ENCODE measurements around the gene RNU6-9.

The RNU6-9 gene

GRCh38 chr19:899336-900042 is 6.2 kb downstream of the RNU6-9 start:
- DNase-seq = no peak

- DNase-seq = no peak
Observed at GRCh38 chr19:900043-900301, 6.7 kb downstream of the RNU6-9 start.

- DNase-seq = no peak
Observed at GRCh38 chr19:900302-901111, 7.2 kb downstream of the RNU6-9 start.

- no peak for DNase-seq
Observed at GRCh38 chr19:901216-902092, 8.2 kb downstream of the RNU6-9 start.

GRCh38 chr19:902093-902370 is 8.7 kb downstream of the RNU6-9 start:
- no peak for DNase-seq

GRCh38 chr19:902446-903226 is 9.4 kb downstream of the RNU6-9 start:
- DNase-seq = no peak

GRCh38 chr19:903266-903797 is 10.0 kb downstream of the RNU6-9 start:
- DNase-seq = no peak

- no peak for DNase-seq
Observed at GRCh38 chr19:904545-904944, 11.3 kb downstream of the RNU6-9 start.

GRCh38 chr19:906480-906879 is 13.2 kb downstream of the RNU6-9 start:
- no peak for DNase-seq

- no peak for DNase-seq
Observed at GRCh38 chr19:907183-907853, 14.0 kb downstream of the RNU6-9 start.

GRCh38 chr19:911197-912033 is 18.1 kb downstream of the RNU6-9 start:
- DNase-seq = no peak

- no peak for DNase-seq
Observed at GRCh38 chr19:912181-913079, 19.1 kb downstream of the RNU6-9 start.

- DNase-seq = peak; percentile 75
Observed at GRCh38 chr19:913080-913748, 19.9 kb downstream of the RNU6-9 start, which contains the start of gene R3HDM4. TSS of gene R3HDM4 (minus strand) at chr19:913219. CDS start at chr19:913157, 62 bp downstream.

GRCh38 chr19:916645-917322 is 23.5 kb downstream of the RNU6-9 start:
- DNase-seq = no peak

- DNase-seq = no peak
Observed at GRCh38 chr19:917323-918151, 24.3 kb downstream of the RNU6-9 start, which contains the start of gene KISS1R. TSS of gene KISS1R (plus strand) at chr19:917333. CDS start at chr19:917503, 170 bp downstream.

GRCh38 chr19:918152-918437 is 24.8 kb downstream of the RNU6-9 start:
- DNase-seq = no peak

GRCh38 chr19:918481-919198 is 25.4 kb downstream of the RNU6-9 start:
- DNase-seq = no peak

Measured in midbrain (tissue), 1 donor.